Pons (tissue), 1 donor: ENCODE data around the gene GIMAP8.
A peak's percentile ranks its signal among the peaks of the same experiment; 100 is the strongest.
"Not testable (repeated sequence)": the region's sequence is repeated elsewhere in the genome, so short reads cannot be mapped to it uniquely, and the experiment has no call there.

Source experiments
- DNase-seq: peaks from one replicate; pipeline ENCODE4 v3.0.0-alpha.2; 2016; ENCODE audit warnings: low spot score

The GIMAP8 gene

GRCh38 chr7:150464962-150465361 is 14.5 kb downstream of the GIMAP8 start:
- DNase-seq = no peak

GRCh38 chr7:150465414-150465813 is 15.0 kb downstream of the GIMAP8 start:
- DNase-seq = no peak

DNA sequence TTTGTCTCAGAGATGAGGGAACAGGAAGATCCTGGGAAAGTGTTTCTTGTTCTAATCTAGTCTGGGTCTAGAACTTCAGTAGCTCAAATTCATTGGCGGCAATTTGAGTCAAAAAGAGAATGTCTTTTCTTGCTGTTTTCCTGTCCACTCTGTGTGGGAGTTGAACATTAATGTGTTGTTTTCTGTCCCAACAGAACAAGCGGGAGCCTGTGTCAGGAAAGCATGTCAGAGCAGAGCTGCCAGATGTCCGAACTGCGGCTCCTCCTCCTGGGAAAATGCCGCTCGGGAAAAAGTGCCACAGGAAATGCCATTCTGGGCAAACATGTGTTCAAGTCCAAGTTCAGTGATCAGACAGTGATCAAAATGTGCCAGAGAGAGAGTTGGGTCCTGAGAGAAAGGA is 16.0 kb downstream of the GIMAP8 start:
- peak; percentile 25 for DNase-seq

DNA sequence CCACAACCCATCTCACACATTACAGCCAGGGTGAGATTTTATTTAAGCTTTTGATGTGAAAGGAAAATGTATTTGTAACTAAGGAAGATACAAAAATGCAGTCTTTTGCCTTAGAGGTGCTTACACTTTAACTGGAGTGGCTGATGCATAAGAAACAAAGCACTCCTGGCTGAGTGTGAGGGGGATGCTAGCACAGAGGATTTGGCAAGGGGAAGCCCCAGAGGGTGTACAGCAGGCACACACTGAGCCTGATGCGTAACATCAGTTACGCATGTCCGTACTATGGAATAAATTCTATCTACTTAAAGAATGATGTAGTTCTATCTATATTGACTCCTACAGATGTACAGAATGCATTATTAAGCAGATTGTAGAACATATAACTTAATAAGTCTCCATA is 17.8 kb downstream of the GIMAP8 start:
- no peak for DNase-seq

DNA sequence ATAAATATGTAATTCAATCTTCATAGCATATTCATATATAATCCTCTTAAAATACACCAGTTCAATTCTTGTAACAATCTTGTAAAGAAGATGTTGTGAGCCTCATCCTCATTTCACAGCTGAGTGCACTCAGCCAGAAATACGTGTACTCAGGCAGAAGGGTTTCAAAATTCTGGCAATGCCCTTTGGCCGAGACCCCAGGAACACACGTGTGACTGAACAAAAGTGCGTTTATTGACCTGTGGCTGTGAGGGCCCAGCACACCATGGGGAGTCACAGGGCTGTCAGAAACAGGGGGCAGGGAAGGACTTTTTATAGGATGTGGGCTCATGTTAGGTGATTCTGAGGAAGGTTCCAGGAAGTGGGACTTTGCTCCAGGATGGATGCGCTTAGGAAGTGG is 21.5 kb downstream of the GIMAP8 start:
- DNase-seq = no peak

- DNase-seq = no peak
Measured at GRCh38 chr7:150473902-150474301, 23.5 kb downstream of the GIMAP8 start.

- no peak for DNase-seq
Measured at GRCh38 chr7:150476285-150476684, 25.9 kb downstream of the GIMAP8 start.

DNA sequence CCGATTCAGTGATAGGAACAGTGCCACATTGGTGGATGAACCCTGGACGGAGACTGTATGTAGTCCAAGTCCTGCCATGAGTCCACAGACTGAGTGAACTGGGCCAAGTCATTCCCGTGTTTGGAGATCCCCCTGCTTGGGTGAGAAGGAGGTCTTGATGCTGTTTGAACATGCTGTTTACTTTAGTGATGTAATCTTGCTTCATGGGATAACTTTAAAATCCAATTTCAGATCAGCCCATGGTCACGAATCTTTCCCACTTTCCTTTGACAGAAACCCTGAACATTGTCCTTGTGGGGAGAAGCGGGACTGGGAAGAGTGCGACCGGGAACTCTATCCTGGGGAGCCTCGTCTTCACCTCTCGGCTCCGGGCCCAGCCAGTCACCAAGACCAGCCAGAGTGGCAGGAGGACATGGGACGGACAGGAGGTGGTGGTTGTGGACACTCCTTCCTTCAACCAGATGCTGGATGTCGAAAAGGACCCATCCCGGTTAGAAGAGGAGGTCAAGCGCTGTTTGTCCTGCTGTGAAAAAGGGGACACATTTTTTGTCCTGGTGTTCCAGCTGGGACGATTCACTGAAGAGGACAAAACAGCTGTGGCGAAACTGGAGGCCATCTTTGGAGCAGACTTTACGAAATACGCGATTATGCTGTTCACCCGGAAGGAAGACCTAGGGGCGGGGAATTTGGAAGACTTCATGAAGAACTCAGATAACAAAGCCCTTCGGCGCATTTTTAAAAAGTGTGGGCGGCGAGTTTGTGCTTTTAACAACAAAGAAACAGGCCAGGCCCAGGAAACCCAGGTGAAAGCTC is 26.6 kb downstream of the GIMAP8 start:
- no peak for DNase-seq

GRCh38 chr7:150479023-150479716 is 28.7 kb downstream of the GIMAP8 start:
- no peak for DNase-seq

DNA sequence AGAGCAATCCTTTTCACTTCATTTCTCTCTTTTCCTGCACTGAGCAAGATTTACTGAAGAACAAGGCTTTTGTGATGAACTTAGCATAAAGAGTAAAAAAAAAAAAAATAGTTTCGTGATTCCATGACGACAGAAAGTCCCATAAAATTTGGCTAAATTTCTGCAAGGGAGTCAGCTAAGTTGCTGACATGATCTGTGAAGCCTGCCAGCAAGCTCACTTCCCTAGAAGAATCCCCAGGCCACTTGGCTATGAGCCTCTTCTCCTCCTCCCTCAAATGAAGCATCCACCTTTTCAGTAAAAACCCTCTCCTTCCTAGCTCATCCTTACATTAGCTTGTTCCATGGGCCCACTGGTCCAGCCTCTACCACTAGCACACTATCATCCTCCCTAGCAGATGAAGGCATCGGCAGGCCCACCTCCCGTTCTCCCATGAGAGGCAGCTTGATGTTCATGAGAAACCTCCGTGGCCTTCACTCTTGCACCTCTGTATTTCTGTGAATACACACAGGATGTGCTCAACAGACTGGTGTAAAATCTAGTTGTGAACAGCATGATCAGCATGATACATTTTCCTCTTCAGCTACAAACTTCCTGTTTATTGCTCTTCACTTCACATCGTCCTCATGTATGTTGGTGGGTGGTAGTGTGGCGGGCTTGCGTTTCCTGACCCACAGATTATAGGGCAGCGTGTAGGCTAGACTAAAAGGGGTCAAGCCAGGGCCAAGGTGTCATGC is 30.9 kb downstream of the GIMAP8 start:
- DNase-seq = peak; percentile 8

DNA sequence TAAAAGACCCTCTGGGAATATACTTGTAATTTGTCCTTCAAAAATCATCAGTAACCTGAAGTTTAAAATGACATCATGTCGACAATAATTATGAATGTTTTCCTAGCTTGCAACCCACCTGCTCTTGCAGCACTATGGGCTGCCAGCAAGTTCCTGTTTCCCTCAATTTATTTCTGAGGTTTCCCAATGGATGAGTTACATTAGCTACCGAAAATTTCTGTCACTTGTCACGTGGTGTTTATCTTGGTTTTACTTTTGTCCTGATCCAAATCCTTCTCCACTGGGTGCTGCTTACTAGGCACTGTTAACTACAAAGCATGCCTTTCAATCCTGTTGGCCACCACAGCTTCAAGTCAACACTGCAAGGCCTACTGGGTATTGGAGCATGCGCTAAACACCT is 31.5 kb downstream of the GIMAP8 start:
- DNase-seq = no peak

DNA sequence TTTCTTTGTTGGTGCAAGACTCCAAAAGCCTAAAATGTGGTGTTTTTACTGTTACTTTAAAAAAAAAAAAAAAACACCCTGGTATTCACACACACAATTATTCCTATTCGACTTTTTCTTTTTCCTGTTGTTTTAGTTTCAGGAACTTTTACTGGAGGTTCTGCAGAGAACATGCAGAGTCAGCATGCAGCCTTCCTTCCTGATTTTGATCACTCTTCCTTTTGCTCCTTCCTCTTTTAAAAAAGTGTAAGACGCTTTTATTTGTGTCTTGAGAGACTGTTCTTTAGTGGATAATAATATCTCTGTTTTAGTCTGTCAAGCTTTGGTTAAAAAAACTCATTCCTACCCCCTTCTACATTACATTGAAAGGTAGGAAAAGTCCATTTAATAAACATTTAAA is 33.1 kb downstream of the GIMAP8 start:
- DNase-seq = peak; percentile 81

DNA sequence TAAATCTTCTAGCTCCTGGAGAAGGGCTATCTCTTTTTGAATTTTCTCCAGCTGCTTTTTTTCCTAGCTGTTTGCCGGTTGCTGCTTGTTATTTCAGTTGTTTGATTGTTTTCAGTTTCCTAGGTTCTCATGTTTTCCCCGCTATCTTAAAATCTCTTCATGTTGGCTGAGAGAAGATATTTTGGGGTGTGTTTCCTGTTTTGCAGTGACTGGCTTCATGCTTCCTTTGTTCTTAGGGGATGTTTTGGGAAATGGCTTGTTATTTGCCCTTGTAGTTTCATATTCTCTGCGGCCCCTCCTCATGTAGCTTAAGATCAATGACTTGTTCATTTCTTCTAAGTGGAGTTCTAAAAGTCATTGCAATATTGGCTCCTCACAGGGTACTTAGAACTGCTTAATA is 33.6 kb downstream of the GIMAP8 start:
- DNase-seq = peak; percentile 22

GRCh38 chr7:150487625-150488024 is 37.2 kb downstream of the GIMAP8 start:
- no peak for DNase-seq

DNA sequence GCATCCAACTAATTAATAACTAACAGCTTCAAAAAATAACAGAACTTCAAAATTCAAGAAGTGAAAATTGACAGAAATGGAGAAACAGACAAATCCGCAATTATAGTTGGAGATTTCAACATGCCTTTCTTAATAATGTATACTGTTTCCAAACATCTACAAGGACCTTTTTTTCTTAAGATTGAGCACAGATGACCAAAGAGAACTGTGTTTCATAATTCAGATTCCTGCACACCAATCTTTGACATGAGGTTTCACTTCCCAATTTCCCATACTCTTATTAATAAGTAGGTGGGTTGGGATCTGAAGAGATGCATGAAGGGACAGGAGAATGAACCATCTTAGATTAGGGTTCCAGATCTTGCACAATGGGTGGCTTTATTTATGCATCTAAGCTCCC is 39.4 kb downstream of the GIMAP8 start:
- no peak for DNase-seq

DNA sequence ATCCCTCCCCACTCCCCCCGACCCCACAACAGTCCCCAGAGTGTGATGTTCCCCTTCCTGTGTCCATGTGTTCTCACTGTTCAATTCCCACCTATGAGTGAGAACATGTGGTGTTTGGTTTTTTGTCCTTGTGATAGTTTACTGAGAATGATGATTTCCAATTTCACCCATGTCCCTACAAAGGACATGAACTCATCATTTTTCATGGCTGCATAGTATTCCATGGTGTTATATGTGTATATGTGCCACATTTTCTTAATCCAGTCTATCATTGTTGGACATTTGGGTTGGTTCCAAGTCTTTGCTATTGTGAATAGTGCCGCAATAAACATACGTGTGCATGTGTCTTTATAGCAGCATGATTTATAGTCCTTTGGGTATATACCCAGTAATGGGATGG is 43.0 kb downstream of the GIMAP8 start:
- not testable (repeated sequence) for DNase-seq

DNA sequence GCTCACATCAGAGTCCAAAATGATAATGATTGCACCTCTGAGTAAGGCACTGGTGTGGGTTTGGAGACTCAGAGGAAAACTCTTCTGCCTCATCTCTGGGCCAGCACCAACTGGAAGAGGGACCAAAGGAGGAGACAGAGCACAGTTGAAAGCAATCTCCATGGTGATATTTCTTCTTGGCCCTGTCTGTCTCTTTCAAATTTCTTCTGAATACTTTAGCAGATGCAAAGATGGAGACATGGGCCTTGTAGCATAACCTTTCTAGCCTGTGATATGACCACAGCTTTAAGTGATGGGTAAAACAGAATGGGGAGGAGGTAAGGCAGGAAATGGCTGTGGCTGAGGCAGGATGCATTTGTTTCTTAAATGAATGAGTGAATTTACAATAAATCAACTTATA is 52.1 kb downstream of the GIMAP8 start:
- no peak for DNase-seq

- DNase-seq = no peak
Measured at GRCh38 chr7:150503155-150503554, 52.7 kb downstream of the GIMAP8 start.

DNA sequence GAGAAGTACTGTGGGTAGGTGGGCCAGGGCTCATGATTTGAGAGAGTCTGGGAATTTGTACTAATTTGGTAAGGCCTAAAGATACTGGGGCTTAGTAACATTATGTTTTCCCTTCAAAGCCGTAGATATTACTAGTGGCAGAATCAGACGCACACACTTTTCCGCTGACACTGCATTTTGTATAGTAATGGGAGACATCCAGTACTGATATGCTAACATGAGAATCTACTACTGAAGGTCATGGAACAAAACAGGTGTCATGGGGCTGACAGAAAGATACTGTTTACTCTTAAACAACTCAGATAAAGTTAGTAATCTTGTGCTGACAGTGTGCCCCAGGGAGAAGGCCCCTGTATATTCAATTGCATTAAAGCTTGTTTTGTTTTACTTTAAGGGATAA is 53.2 kb downstream of the GIMAP8 start:
- DNase-seq = no peak

DNA sequence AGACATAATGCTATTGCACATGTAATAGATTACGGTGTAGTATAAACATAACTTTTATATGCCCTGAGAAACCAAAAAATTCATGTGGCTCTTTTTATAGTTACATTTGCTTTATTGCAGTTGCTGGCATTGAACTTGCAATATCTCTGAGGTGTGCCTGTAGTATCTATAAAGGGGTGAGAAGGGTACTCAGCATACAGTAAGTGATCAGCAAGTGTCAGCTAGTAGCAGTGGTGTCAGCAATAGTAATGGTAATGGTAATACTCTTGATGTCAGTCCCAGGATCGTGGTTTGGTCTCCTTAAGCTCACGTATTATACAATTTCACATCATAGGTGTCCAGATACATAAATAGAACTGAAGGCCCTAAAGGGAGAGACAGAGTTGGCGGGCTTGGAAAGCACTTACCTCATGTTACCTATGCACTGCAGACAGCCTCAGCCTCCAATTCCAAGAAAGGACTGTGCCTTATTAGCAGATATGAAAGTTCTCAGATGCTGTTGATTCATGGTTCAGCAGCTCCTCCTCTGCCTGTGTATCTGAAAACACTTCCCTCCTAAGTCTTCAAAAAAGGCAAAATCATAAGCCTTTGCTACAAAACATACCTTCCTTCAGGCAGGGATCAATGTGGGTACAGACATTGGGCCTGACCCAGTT is 57.6 kb downstream of the GIMAP8 start:
- DNase-seq = no peak

DNA sequence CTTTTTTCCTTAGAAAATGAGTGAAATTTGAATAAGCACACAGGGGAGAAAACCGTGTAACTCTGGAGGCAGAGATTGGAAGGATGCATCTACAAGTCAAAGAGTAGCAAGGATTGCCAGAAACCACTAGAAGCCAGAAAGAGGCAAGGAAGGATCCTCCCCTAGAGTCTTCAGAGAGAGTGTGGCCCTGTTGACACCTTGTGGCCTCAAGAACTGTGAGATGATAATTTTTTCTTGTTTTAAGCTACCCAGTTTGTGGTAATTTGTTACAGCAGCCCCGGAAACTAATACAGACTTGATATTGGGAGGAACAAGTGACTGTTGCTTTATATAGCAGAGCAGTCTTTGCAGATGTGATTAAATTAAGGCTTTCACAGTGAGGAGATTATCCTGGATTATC is 60.6 kb downstream of the GIMAP8 start:
- DNase-seq = no peak

DNA sequence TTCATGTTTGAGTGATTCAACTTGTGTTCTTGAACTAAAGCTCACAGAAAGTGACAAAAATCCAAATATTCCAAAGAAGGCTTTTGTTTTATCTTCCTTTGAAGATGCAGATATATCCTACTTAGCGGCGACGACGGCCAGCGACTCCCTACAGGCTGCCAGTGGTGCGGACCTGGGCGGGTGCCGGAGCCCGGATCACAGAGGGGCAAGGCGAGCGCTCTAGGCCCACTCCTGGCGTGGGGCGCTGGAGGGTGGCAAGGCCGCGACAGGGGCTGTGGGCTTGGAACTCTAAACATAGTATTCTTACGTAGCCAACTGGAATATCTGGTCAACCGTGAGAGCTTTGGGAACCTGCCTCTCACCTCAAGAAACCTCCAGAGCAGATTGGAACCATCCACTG is 63.3 kb downstream of the GIMAP8 start:
- DNase-seq = no peak
